NCI-H2196 treated with DMSO at 0.1 percent for 48 hours (cell line): ENCODE measurements around the gene STK38.
"Not testable (repeated sequence)": the region's sequence is repeated elsewhere in the genome, so short reads cannot be mapped to it uniquely, and the experiment has no call there.

ENCODE experiments used
- DNase-seq: peaks from one replicate; lab custom pipeline; 2025; ENCODE audit not compliant: unreplicated experiment; lab: John Stamatoyannopoulos, UW

Gene STK38

GRCh38 chr6:36489426-36489825, 57.9 kb downstream of the STK38 start:
- DNase-seq: no peak

- no peak for DNase-seq
Observed at GRCh38 chr6:36488221-36488620, 59.1 kb downstream of the STK38 start.

GRCh38 chr6:36487698-36488097, 59.6 kb downstream of the STK38 start:
- no peak for DNase-seq

- DNase-seq: no peak
Observed at GRCh38 chr6:36484736-36485135, 62.5 kb downstream of the STK38 start.

GRCh38 chr6:36483326-36483725, 64.0 kb downstream of the STK38 start:
- DNase-seq: not testable (repeated sequence)

GRCh38 chr6:36479256-36479655, 68.0 kb downstream of the STK38 start:
- DNase-seq: no peak

- no peak for DNase-seq
Observed at GRCh38 chr6:36478051-36478526, 69.2 kb downstream of the STK38 start.

- DNase-seq: no peak
Observed at GRCh38 chr6:36469946-36470345, 77.3 kb downstream of the STK38 start.

- no peak for DNase-seq
Observed at GRCh38 chr6:36469148-36469661, 78.1 kb downstream of the STK38 start.

- no peak for DNase-seq
Observed at GRCh38 chr6:36467625-36468024, 79.7 kb downstream of the STK38 start.

- DNase-seq: no peak
Observed at GRCh38 chr6:36464233-36464632, 83.0 kb downstream of the STK38 start.

- DNase-seq: no peak
Observed at GRCh38 chr6:36463676-36464075, 83.6 kb downstream of the STK38 start.

- no peak for DNase-seq
Observed at GRCh38 chr6:36461646-36462045, 85.6 kb downstream of the STK38 start.

- no peak for DNase-seq
Observed at GRCh38 chr6:36460916-36461315, 86.4 kb downstream of the STK38 start.

GRCh38 chr6:36459501-36459900, 87.8 kb downstream of the STK38 start:
- no peak for DNase-seq

- DNase-seq: no peak
Observed at GRCh38 chr6:36455486-36456027, 91.7 kb downstream of the STK38 start.

GRCh38 chr6:36452897-36453296, 94.4 kb downstream of the STK38 start:
- not testable (repeated sequence) for DNase-seq

GRCh38 chr6:36449173-36449572, 98.1 kb downstream of the STK38 start:
- DNase-seq: not testable (repeated sequence)

GRCh38 chr6:36445621-36446020, 101.7 kb downstream of the STK38 start:
- no peak for DNase-seq

GRCh38 chr6:36444470-36444869, 102.8 kb downstream of the STK38 start:
- DNase-seq: no peak
